Spleen (tissue), 11 donors: ENCODE results near the gene BAHD1. TPM values are rescaled to one million over a fixed set of nuclear protein-coding genes. Genes with fewer than 3 reads are reported as not detected.
A peak's percentile ranks its signal among the peaks of the same experiment; 100 is the strongest.

Experiments
- DNase-seq: peaks from one replicate; pipeline ENCODE4 v3.0.0-alpha.2; 2020
- H3K27ac ChIP-seq, 8 donors: fragments of 200-600 bp; sonication (generic) in 7 of 8; 1 replicate in 4 of 8; 2 replicates in 4 of 8; pipeline versions ENCODE4 v1.5.0 to v1.8.0; 2016 to 2021; ENCODE audit warnings: inconsistent platforms in 4 of 8, mild to moderate bottlenecking in 4 of 8, moderate library complexity in 1 of 8
- H3K27me3 ChIP-seq, 7 donors: fragments of 200-600 bp; sonication (generic) in 6 of 7; replicated peaks in 1 of 7; 1 replicate in 4 of 7; 2 replicates in 3 of 7; pipeline versions ENCODE4 v1.5.0 to v1.8.0; 2016 to 2021; ENCODE audit warnings: inconsistent platforms in 3 of 7, mild to moderate bottlenecking in 1 of 7
- H3K36me3 ChIP-seq, 6 donors: fragments of 200-600 bp; sonication (generic) in 5 of 6; 1 replicate in 4 of 6; 2 replicates in 2 of 6; pipeline versions ENCODE4 v1.5.0 to v1.8.0; 2016 to 2021; ENCODE audit warnings: inconsistent platforms in 2 of 6
- H3K4me1 ChIP-seq, 6 donors: fragments of 200-600 bp; sonication (generic) in 5 of 6; 1 replicate in 3 of 6; 2 replicates in 3 of 6; pipeline versions ENCODE4 v1.5.0 to v1.8.0; 2016 to 2021; ENCODE audit warnings: inconsistent platforms in 3 of 6
- H3K4me3 ChIP-seq, 8 donors: fragments of 200-600 bp; sonication (generic) in 7 of 8; 1 replicate in 4 of 8; 2 replicates in 4 of 8; pipeline versions ENCODE4 v1.5.0 to v1.8.0; 2016 to 2021; ENCODE audit warnings: inconsistent platforms in 4 of 8, mild to moderate bottlenecking in 4 of 8, moderate library complexity in 2 of 8
- H3K9me3 ChIP-seq, 8 donors: fragments of 200-600 bp; sonication (generic) in 7 of 8; 1 replicate in 4 of 8; 2 replicates in 4 of 8; pipeline versions ENCODE4 v1.5.0 to v1.8.0; 2016 to 2021; ENCODE audit warnings: inconsistent platforms in 4 of 8
- CTCF ChIP-seq, 11 experiments: fragments of 200-600 bp in 7 of 11; fragments of 450-650 bp in 4 of 11; sonication (generic) in 4 of 11; IDR thresholded peaks in 8 of 11; conservative IDR thresholded peaks in 3 of 11; 1 replicate in 7 of 11; 2 replicates in 4 of 11; pipeline versions ENCODE4 v1.4.0 to v1.8.0; 2016 to 2021; ENCODE audit warnings: antibody characterized with exemption in 11 of 11, inconsistent platforms in 4 of 11, mild to moderate bottlenecking in 1 of 11
- POLR2A ChIP-seq, 3 donors: fragments of 450-650 bp; IDR thresholded peaks; one replicate each; pipeline ENCODE4 v1.5.1; 2017; ENCODE audit warnings: antibody characterized with exemption in 3 of 3, mild to moderate bottlenecking in 1 of 3
- POLR2AphosphoS5 ChIP-seq, 3 donors: sonication (generic); formaldehyde crosslinking; IDR thresholded peaks; one replicate each; pipeline ENCODE4 v1.5.1; 2017; ENCODE audit warnings: antibody characterized with exemption in 3 of 3
- WGBS, 5 donors: extraction: QIAGEN DNeasy Blood & Tissue Kit in 3 of 5; methylation state at CpG; one replicate each; pipeline versions ENCODE4 v1.1.5 to v1.1.7; 2013 to 2018; 5-methylcytosine and 5-hydroxymethylcytosine counted together
- intact Hi-C: fragments of 100-400 bp; cut with DNase I; formaldehyde crosslinking; loops from one replicate; pipeline ENCODE4 v1.15.0; 2023; ENCODE audit warnings: low total_unique reads
- polyA plus RNA-seq, 3 donors: library from polyadenylated mRNA; stranded (reverse); fragments of 200-250 nt; gene quantifications; one replicate each; pipeline ENCODE4 v1.2.1, GENCODE V29; 2013
- total RNA-seq, 7 donors: library from RNA; depleted of rRNA in 3 of 7; stranded (reverse); fragments of >200 nt in 3 of 7; fragmentation: NEBNext Ultra II Directional in 4 of 7; extraction: Animal tissue kit (Norgen Biotek cat#: 25700) in 4 of 7; gene quantifications; one replicate each; pipeline versions ENCODE4 v1.1.0 to v1.2.1, GENCODE V29; 2016 to 2021
- donor health status: healthy with polysubstance abuse.
- donor health status: DM: no; HTN: no; CAD: no; lungs with moderate emphysema.
- donor health status: DM: no; HTN: no; CAD: no.
- donor health status: Bipolar disorder and iron deficiency.
- donor health status: healthy.
- donor health status: DM: no; HTN: no; CAD: no.
- donor health status: DM: yes; HTN: yes; CAD: no.

Gene BAHD1
- total and polyA plus RNA-seq, 10 donors, result 7.4 to 27.0 (median 20.2) TPM

DNA sequence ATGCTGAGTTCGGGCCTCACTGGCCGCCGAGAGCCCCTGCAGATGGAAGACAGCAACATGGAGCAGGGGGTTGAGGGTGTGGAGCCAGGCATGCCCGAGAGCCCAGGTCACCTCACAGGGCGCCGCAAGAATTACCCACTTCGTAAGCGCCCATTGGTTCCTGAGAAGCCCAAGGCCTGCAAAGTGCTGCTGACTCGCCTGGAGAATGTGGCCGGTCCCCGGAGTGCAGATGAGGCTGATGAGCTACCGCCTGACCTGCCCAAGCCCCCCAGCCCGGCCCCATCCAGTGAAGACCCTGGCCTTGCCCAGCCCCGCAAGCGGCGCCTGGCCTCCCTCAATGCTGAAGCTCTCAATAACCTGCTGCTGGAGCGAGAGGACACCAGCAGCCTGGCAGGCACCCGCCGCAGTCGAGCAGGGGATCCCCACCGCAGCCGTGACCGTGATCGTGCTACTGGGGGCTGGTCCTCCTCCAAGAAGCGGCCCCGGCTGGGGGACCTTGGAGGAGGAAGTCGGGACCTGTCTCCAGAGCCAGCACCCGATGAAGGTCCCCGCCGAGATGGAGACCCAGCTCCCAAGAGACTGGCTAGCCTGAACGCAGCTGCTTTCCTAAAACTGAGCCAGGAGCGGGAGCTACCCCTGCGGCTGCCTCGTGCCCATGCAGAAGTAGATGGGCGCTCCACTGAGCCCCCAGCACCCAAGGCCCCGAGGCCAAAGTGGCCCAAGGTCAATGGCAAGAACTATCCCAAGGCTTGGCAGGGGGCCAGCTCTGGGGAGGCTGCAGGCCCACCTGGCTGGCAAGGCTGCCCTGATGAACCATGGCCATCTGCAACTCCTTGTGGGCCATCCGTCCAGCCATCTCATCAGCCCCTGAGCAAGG, 18.0 kb downstream of the BAHD1 start:
- H3K27me3 ChIP-seq, result no peaks in the 10 kb centered on the region
- 95 to 99% (median 96%) methylated on average over 20 to 37 of the region's 37 CpGs for WGBS, 5 donors
- no peak for TF ChIP-seq CTCF (IDR thresholded peaks at IDR 0.05 in 8 of 11, conservative IDR thresholded peaks at IDR 0.05 in 3 of 11)
- no peak for TF ChIP-seq POLR2A (IDR thresholded peaks at IDR 0.05)
- TF ChIP-seq POLR2AphosphoS5 (IDR thresholded peaks at IDR 0.05), result no peak
- peak; percentile 63 for DNase-seq
- no peaks in the 10 kb centered on the region for H3K9me3 ChIP-seq
- H3K27ac ChIP-seq, result no peak overlapping the region
- intact Hi-C loops, result no loop called here
- H3K36me3 ChIP-seq, result peaks cover 0 to 57% (median 41%) of the 10 kb centered on the region in 6 donors
- peaks cover 24 to 41% (median 33%) of the 10 kb centered on the region in 6 donors for H3K4me1 ChIP-seq
- H3K4me3 ChIP-seq, result no peak overlapping the region

DNA sequence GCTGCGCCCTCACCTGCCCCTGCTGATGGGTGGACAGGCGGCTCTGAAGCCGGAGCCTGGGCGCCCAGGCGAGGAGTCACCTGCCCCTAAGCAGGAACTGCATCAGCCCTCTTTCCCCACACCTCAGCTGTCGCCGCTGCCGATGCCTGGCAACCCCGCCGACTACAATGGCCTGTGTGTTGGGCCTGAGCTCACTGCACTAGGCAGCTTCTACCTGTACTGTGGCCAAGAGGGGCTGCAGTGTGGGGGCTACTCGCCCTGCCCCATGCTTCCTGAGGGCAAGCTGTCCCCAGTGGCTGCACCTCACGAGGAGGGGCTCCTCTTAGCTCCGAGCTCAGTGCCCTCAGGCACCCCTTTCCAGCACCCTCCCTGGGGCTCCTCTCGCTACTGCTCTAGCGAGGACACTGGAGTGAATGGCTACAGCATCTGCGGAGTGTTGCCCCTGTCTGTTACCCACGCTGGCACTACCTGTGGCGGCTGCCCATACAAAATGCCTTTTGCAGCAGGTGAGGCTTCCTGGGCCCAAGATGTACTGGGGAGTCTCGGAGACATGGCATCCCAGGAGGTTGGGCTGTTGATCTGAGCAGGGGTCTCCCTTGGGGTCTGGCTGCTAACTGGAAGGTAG, 18.8 kb downstream of the BAHD1 start:
- peak; percentile 58 for DNase-seq
- Histone ChIP-seq H3K4me3 (no peak overlapping the region), H3K4me1 (peaks cover 16 to 34% (median 25%) of the 10 kb centered on the region in 6 donors), H3K27me3 (no peaks in the 10 kb centered on the region), H3K27ac (no peak overlapping the region), H3K36me3 (peaks cover 0 to 65% (median 48%) of the 10 kb centered on the region in 6 donors), H3K9me3 (no peaks in the 10 kb centered on the region)
- TF ChIP-seq CTCF (IDR thresholded peaks at IDR 0.05 in 8 of 11, conservative IDR thresholded peaks at IDR 0.05 in 3 of 11) (no peak), POLR2A (IDR thresholded peaks at IDR 0.05) (no peak), POLR2AphosphoS5 (IDR thresholded peaks at IDR 0.05) (no peak)
- WGBS, 5 donors, result 93 to 98% (median 96%) methylated on average over 5 to 19 of the region's 19 CpGs
- intact Hi-C loops, result no loop called here

- Histone ChIP-seq H3K9me3 (no peaks in the 10 kb centered on the region), H3K4me3 (no peak overlapping the region), H3K36me3 (peaks cover 0 to 74% (median 56%) of the 10 kb centered on the region in 6 donors), H3K27me3 (no peaks in the 10 kb centered on the region), H3K27ac (no peak overlapping the region), H3K4me1 (peaks cover 9 to 25% (median 16%) of the 10 kb centered on the region in 6 donors)
- no peak for TF ChIP-seq CTCF (IDR thresholded peaks at IDR 0.05 in 8 of 11, conservative IDR thresholded peaks at IDR 0.05 in 3 of 11)
- no peak for TF ChIP-seq POLR2AphosphoS5 (IDR thresholded peaks at IDR 0.05)
- no peak for TF ChIP-seq POLR2A (IDR thresholded peaks at IDR 0.05)
- intact Hi-C loops, result no loop called here
- DNase-seq, result peak; percentile 46
- WGBS, 5 donors, result 85 to 100% (median 94%) methylated on average over 2 of the region's 2 CpGs; no CpG with 5 or more reads in 1 of the 5 donors
These were observed 19.7 kb downstream of the BAHD1 start for GRCh38 chr15:40460404-40460803.

DNA sequence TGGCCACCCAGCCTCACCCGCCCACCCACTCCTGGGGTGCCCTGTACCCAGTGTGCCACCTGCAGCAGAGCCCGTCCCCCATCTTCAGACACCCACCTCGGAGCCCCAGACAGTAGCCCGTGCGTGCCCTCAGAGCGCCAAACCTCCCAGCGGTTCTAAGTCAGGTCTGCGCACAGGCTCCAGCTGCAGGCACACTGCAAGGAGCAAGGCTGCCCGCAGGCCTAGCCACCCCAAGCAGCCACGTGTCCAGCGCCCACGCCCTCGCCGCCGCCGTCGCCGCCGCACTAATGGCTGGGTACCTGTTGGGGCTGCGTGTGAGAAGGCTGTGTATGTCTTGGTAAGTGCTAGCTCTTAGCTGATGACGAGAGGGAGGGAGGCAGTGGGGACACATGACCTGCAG, 21.2 kb downstream of the BAHD1 start:
- Histone ChIP-seq H3K36me3 (peaks cover 0 to 89% (median 70%) of the 10 kb centered on the region in 6 donors), H3K27me3 (no peaks in the 10 kb centered on the region), H3K9me3 (no peaks in the 10 kb centered on the region), H3K27ac (no peak overlapping the region), H3K4me3 (no peak overlapping the region), H3K4me1 (peaks cover 0 to 9% (median under 1%) of the 10 kb centered on the region in 6 donors)
- TF ChIP-seq POLR2A (IDR thresholded peaks at IDR 0.05) (no peak), POLR2AphosphoS5 (IDR thresholded peaks at IDR 0.05) (peak in 1 of 3 donors; percentile 35)
- peak; percentile 70 for DNase-seq
- intact Hi-C loops, result no loop called here
- 93 to 97% (median 94%) methylated on average over 13 to 21 of the region's 21 CpGs for WGBS, 5 donors
